DMS114 treated with DMSO at 0.1 percent for 48 hours (cell line): ENCODE measurements around the gene CWF19L2.
"Not testable (repeated sequence)": the region's sequence is repeated elsewhere in the genome, so short reads cannot be mapped to it uniquely, and the experiment has no call there.

Experiments used
- DNase-seq: peaks from one replicate; lab custom pipeline; 2025; ENCODE audit not compliant: unreplicated experiment; lab: John Stamatoyannopoulos, UW

Gene CWF19L2

GRCh38 chr11:107439586-107440167 lies 17.9 kb downstream of the CWF19L2 start:
- DNase-seq: no peak

GRCh38 chr11:107438148-107438547 lies 19.5 kb downstream of the CWF19L2 start:
- no peak for DNase-seq

- DNase-seq: no peak
These were observed 27.1 kb downstream of the CWF19L2 start for GRCh38 chr11:107430525-107430924.

GRCh38 chr11:107427569-107428180 lies 29.9 kb downstream of the CWF19L2 start:
- no peak for DNase-seq

- no peak for DNase-seq
These were observed 44.3 kb downstream of the CWF19L2 start for GRCh38 chr11:107413352-107413751.

- no peak for DNase-seq
These were observed 48.8 kb downstream of the CWF19L2 start for GRCh38 chr11:107408762-107409211.

GRCh38 chr11:107405260-107405659 lies 52.4 kb downstream of the CWF19L2 start:
- no peak for DNase-seq

- not testable (repeated sequence) for DNase-seq
These were observed 56.5 kb downstream of the CWF19L2 start for GRCh38 chr11:107401131-107401530.

- DNase-seq: no peak
These were observed 60.3 kb downstream of the CWF19L2 start for GRCh38 chr11:107397357-107397756.

GRCh38 chr11:107392611-107393010 lies 65.0 kb downstream of the CWF19L2 start:
- no peak for DNase-seq

GRCh38 chr11:107390701-107391100 lies 66.9 kb downstream of the CWF19L2 start:
- not testable (repeated sequence) for DNase-seq

- no peak for DNase-seq
These were observed 70.0 kb downstream of the CWF19L2 start for GRCh38 chr11:107387666-107388065.

- DNase-seq: no peak
These were observed 72.2 kb downstream of the CWF19L2 start for GRCh38 chr11:107385361-107385981.

GRCh38 chr11:107384144-107384852 lies 73.3 kb downstream of the CWF19L2 start:
- DNase-seq: no peak

- DNase-seq: no peak
These were observed 85.2 kb downstream of the CWF19L2 start for GRCh38 chr11:107372439-107372838.

- no peak for DNase-seq
These were observed 87.2 kb downstream of the CWF19L2 start for GRCh38 chr11:107370390-107370789.

- DNase-seq: no peak
These were observed 97.9 kb downstream of the CWF19L2 start for GRCh38 chr11:107359701-107360100.

- DNase-seq: no peak
These were observed 99.7 kb downstream of the CWF19L2 start for GRCh38 chr11:107357877-107358276.

GRCh38 chr11:107354780-107355179 lies 102.8 kb downstream of the CWF19L2 start:
- DNase-seq: no peak

- no peak for DNase-seq
These were observed 119.7 kb downstream of the CWF19L2 start for GRCh38 chr11:107337917-107338316.

- no peak for DNase-seq
These were observed 125.9 kb downstream of the CWF19L2 start for GRCh38 chr11:107331728-107332127.

- DNase-seq: no peak
These were observed 128.5 kb downstream of the CWF19L2 start for GRCh38 chr11:107329164-107329563.
